CD1c-positive myeloid dendritic cell (primary cell): Measurements from ENCODE around the gene PI4K2A.

ENCODE experiments used
- DNase-seq: peaks from one replicate; pipeline ENCODE4 v3.0.0-alpha.2; 2016; ENCODE audit errors: extremely low spot score

PI4K2A gene

DNA sequence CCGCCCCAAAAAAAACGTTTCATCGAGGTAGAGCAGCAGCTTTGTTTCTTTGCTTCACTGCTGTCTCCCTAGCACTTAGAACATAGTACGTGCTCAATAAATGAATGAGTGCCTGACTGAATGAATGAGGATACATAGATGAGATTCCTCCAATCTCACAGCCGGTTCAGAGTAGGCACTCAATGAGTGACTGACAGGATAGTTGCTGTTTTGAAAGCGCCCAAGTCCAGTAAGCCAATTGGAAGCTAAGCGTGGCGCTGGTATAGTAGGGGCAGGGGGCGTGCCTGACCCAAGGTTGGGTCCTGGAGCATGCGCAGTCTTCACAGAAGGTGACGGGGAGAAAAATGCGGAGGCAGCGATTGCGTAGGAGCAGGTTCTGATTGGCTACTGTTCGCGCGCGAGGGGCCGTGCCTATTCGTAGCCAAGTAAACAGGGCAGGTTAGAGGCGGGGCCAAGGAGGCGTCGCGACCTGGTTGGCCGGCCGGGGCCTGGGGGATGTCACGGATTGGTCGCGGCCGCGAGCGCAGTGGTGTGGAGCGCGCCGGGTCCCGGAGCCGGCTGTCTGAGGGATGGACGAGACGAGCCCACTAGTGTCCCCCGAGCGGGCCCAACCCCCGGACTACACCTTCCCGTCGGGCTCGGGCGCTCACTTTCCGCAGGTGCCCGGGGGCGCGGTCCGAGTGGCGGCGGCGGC is at the start of gene PI4K2A:
TSS of gene PI4K2A (plus strand) at position 498 of the 694 bp plus-strand sequence. CDS start at position 570, 72 bp downstream.
- DNase-seq: peak; percentile 100

DNA sequence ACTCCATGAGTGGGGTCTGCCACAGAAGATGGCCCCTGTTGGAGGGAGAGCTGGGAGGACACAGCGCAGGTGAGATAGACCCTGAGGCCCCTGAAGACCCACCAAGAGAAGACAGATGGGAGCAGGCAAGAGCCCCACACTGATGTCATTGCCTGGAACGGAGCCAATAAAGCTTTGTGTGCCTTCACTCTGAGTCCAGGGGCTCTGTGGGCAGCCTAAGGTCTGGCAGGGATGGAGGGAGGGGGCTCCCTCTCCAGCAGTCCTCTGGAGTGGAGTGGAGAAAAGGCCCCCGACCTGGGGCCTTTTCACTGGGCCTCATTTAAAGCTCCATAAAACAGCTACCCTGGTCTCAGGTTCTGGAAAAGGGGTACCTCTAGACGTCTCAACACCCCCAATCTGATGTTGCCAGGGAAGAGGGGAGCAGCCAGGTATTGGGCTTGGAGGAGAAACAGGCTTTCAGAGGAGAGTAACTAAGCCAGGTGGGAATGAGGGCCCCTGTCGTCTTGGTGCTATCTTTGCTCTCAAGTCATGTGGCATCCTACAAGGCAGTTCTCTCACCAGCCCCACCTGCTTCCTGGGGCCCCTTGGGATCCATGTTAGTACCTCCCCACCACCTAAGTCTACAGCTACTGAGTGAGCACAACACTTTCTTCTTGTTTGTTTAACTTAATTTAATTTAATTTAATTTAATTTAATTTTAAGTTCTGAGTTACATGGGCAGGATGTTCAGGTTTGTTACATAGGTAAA is 49.5 kb upstream of the PI4K2A start:
- DNase-seq: no peak

DNA sequence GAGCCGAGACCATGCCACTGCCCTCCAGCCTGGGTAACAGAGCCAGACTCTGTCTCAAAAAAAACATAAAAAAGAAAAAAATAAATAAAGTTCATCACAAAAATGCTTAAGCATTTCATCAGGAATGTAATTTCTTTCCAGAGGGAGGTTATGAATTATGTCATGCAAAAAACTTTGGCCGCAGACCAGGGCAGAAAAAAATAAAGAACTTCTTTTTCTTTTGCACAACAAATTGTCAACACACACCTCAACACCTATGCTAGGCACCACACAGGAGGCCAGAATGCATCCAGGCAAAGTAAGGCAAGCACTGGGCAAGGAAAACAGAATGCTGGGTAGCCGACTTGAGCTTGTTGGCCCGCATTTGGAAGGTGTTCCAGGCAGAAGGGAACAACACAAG is 47.0 kb upstream of the PI4K2A start:
- no peak for DNase-seq

DNA sequence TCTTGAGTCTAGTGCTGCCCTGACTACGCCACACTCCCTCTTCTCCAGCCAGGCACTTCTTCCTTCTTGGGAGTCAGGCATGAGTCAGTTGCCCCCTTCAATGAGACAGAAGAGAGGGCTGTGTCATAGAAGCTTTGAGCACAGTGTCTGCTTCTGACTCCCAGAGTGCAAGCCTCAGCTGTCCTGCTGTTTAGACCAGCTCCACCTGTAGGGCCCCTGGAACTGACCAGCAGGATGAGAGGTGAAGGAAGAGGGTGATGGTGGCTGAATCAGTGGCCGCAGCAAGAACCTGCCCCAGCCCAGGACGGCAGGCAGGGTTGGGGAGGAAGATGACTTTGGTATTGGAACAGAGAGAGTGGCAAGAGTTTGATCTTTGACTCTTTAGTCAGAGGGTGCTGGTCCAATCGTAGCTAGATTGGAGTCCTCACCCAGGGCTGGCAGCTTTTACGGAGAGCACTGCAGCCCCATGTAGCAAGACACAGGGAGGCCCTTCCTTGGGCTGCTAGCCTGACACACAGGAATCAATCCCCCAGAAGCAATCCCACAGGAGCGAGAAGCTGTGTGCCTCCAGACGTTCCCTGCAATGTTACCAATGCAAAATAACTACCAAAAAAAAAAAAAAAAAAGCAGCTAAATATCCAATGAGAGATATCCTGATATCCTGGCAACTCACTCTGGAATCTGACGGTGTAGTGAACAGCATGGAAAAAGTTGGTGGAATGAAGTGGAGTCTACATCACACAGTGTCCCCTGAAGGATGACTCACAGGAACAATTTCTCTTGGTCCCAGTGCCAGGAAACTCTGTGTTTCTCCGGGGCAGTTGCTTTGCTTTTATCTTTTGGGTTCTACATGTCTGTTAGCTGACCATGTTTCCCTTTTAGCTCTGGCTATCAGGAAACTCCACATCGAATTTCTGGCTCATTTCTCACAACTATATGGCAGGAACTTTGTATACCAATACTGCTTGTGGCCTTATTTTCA is 44.1 kb upstream of the PI4K2A start:
- no peak for DNase-seq

DNA sequence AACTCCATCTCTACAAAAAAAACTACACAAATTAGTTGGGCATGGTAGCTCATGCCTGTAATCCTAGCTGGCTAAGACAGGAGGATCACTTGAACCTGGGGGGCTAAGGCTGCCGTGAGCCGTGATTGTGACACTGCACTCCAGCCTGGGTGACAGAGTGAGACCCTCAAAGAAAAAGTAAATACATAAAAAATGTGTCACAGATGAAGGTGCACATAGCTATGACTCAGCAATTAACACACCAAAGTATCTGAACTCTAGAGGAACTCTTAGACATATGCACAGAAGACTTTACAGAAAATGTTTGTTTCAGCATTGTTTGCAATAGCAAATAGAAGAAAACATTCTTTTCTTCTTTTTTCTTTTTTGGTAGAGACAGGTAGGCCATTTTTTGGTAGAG is 42.7 kb upstream of the PI4K2A start:
- no peak for DNase-seq

DNA sequence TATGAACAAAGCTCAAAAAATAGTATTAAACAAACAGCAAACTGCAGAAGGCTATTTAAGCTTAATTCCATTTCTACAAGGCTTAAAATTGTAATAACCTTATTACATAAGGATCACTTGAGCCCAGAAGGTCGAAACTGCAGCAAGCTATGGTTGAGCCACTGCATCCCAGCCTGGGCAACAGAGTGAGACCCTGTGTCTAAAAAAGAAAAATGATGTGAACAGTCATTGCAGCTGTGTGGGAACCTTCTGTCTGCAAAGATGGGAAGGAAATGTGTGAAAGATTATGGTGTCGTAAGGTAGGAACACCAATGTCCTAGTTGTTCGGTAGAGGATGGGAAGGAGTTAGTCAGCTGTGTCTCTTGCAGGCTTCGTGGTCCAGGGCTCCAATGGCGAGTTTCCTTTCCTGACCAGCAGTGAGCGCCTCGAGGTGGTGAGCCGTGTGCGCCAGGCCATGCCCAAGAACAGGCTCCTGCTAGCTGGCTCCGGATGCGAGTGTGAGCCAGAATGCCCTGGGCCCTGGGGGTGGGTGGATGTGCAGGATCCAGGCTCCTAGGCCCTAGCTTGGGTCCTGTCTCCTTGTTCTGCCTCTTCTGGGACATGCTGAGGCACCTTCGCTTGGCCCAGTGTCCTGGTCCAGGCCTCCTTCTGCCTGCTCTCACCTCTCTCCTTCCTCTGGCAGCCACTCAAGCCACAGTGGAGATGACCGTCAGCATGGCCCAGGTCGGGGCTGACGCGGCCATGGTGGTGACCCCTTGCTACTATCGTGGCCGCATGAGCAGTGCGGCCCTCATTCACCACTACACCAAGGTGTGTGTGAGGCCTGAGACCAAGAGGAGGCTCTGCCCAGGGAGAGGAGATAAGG is 41.8 kb upstream of the PI4K2A start:
- DNase-seq: no peak

DNA sequence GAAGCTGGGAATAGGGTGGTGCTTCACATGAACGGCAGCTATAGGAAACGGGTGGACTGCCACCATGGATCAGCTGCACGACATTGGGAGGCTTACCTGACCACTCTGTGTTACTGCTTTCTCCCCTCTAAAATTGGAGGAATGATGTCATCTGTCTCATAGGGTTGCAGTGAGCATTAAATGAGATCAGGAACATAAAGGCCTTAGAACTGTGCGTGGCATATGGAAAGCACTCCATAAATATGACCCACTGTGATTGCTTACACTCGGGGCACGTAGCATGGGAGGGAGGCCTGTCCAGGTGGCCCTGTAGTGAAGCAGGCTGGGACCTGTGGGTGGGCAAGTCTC is 41.2 kb upstream of the PI4K2A start:
- DNase-seq: no peak

DNA sequence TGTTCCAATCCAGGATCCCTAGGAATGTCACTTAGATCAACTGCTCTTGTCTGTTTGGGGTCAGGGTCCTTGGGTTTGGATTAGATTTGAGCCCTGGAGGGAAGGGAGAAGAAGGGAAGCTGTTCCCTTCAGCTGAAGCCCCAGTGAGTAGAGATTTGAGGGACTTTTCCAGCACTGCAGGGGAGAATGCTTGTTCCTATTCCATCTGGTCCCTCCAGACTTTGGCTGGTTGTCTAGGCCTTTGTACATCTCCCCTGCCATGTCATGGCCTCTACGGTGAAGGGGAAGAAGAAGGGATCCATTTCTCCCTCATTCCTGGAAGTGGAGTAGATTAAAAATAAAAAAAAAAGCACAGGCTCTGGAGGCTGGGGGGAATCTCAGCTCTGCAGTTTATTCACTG is 39.9 kb upstream of the PI4K2A start:
- no peak for DNase-seq

DNA sequence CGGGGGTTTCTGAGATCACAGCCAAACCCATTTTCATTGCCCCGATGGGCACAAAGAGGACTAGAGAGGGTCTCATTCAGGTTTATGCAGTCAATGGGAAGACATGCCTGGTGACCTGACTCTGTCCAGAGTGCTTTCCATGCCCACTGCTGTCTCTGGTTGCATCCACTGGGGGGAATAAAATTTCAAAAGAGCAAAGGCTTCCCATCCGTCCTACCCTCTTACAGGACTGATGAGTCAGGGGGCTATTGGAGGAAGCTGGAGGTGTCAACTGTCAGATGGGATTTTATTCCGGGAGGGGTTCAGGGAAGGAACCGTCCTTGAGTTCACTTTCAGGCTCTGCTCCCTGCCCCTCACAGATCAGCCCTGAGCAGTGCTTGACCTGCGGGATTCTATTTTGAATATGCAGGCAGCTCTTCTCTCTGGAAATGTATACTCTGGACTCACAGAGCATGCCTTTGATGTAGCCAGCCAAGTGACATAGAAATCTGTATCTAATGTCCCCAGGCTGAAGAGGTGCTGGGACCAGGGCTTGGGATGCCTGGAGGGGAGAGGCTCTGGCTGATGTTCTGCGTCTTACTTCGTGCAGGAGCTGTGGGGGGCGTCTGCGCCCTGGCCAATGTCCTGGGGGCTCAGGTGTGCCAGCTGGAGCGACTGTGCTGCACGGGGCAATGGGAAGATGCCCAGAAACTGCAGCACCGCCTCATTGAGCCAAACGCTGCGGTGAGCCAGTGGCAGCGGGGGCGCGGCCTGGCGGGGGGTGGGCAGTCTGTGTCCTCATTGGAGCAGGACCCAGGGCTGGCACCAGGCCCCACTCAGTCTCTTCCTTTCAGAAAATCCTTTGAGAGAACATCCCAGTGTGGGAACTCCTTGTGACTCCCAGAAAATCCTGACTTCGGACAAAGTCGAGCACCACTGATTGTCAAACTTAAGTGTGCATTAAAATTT is 38.9 kb upstream of the PI4K2A start:
- no peak for DNase-seq

DNA sequence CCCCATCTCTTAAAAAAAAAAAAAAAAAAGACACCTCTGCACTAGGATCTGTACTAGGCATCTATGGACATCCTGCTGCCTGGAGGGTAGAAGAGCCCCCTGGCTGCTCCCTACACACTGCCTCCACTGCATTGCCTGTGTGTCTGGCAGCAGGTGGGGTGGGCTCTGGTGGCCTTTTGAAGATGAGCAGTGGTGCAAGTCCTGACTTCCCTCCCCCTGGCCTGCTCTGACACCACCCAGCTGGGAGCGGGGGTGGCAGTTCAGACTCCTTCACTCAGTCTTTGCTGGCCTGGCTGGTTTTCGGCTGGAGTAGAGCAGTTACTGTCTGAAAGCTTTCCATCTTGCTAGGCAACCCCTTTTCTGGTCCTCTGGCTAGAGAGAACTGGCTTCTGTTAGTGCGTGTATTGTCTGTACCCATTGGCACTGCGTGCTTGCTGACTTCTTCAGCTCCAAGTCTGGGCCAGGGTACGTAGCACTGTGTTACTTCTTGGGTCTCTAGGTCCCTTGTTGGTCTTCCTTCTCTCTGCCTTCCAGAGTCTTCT is 33.3 kb upstream of the PI4K2A start:
- DNase-seq: no peak

DNA sequence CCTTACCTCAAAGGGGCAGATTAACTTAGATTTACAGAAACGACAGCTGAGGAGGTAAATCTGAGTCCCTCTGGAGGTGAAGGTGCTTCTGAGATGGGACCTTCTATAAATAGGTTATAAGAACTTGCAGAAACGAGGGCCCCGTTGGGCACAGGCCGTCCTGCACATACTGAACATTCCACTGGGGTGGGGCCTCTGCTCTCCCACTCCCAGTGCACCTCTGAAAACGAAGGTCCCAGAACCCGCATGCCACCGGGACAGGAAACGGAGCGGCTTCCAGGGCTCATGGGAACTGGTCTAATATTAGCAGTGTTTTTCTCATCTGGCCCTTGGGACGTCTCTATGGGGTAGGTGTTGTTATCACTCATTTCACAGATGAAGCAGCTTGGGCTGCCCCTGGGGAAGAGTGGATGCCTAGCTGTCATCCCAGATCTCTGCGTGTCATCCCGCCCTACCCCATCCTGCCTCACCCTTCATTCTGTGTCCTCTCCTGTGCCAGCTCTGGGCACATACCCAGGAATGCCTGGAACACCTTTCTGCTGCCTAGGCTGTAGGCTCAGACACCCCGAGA is 31.4 kb upstream of the PI4K2A start:
- no peak for DNase-seq

DNA sequence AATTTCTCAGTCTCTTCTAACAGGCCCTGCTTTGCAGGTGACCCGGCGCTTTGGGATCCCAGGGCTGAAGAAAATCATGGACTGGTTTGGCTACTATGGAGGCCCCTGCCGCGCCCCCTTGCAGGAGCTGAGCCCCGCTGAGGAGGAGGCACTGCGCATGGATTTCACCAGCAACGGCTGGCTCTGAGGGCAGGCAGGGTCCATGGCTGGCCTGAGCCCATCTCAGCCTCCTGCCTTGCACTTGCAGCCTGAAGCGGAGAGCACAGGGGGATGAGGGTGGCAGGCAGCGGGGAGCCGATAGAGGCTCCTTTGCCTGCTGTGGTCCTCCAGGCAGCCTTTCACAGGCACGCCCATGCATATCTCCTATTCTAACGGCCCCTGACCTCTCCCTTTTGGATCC is 29.0 kb upstream of the PI4K2A start:
- DNase-seq: no peak

DNA sequence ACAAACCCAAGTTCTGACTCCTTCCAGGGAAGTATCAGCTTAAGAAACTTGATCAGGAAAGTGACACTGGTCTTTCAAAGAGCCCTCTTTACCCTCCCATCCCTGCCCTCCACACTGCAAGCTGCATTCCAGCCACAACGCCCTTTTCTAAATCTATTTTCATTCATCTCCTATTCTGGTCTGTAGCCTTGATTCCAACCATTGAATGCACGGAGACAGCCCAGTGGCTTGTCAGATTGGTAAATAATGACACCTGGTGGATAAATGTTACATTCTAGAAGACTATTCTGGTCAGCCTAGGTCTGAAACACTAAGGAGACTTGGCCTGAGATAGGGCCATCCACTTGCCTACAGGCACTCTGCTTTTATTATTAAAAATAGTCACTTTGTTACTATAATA is 28.1 kb upstream of the PI4K2A start:
- DNase-seq: peak; percentile 24

DNA sequence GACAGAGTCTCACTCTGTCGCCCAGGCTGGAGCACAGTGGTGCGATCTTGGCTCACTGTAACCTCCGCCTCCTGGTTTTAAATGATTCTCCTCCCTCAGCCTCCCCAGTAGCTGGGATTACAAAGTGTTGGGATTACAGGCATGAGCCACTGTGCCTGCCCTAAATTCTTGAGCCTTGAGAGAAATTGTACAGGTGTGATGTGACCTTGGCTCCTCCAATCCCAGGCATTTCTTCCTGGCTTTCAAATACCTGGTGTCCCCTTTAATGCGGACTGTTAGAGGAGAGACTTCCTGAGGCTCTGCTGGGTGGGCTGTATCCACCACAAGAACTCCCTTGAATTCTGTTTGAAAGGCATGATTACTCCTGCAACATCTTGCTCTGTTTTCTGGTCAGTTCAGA is 22.2 kb upstream of the PI4K2A start:
- no peak for DNase-seq

DNA sequence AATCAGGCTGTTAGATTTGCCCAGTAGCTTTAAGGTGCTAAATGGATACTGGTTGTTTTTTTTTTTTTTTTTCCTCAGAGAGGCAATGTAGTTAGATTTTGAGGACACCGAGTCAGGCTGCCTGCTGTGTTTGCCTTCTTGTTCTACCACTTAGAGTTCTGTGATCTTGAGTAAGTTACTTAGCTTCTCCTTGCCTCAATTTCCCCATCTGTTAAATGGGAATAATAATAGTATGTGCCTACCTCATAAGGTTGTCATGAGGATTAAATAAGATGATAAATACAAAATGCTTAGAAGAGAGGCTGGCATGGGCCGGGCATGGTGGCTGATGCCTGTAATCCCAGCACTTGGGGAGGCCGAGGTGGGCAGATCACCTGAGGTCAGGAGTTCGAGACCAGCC is 21.7 kb upstream of the PI4K2A start:
- no peak for DNase-seq

DNA sequence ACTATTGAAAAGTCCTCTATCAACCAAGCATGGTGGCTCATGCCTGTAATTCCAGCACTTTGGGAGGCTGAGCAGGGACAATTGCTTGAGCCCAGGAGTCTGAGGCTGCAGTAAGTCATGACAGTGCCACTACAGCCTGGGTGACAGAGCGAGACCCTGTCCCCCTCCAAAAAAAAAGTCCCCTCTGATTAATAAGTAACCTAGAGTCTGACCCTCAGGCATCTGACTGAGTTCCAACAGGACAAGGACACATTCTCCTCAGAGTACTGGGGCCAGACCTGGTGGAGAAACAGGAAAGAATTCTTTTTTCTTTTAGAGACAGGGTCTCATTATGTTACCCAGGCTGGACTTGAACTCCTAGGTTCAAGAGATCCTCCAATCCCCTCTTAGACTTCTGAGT is 17.2 kb upstream of the PI4K2A start:
- DNase-seq: no peak

DNA sequence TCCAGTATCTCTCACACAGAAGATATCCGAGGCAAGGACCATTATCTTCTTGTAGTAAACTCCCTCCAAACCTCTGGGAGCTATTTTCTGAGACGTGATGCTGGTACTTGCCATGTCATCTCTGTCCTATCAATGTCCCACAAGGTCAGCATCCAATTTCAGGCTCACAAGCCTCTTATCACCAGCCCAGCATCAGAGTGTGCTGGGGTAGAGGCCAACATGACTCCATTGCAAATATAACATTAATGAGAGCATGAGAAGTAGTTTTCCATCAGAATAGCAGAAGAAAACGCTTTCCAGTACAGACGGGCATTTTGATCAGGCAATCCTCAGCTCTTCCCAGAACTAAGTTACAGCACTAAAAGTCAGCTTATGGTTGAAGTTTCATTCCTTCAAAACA is 12.7 kb upstream of the PI4K2A start:
- no peak for DNase-seq

DNA sequence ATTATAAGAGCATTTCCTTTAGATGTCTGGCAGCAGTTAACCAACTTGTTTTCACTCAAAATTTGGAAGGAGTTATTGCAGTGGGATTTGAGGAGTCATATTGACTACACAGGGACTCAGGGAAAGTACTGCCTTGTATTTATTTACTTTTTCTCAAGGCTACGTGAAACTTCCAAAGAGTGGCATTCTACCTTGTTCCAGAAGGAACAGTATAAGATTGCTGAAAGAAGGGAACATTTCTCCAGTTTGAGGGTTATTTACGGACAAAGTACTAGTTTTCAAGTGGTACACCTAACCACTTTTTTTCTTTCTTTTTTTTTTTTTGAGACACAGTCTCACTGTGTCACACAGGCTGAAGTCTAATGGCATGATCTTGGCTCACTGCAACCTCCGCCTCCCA is 12.2 kb upstream of the PI4K2A start:
- no peak for DNase-seq

DNA sequence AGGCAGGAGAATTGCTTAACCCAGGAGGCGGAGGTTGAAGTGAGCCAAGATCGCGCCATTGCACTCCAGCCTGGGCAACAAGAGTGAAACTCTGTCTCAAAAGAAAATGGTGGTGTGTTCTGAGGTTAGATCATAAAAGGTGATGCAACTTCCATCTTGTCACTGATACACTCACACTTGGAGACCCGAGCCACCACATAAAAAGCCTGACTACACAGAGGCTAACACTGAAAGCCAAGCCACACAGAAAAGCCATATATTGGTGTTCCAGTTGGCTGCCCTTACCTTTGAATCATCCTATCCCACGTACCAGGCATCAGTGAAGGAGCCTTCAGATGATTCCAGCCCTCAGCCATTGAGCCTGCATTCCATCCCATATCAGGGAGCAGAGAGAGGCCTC is 11.2 kb upstream of the PI4K2A start:
- no peak for DNase-seq

DNA sequence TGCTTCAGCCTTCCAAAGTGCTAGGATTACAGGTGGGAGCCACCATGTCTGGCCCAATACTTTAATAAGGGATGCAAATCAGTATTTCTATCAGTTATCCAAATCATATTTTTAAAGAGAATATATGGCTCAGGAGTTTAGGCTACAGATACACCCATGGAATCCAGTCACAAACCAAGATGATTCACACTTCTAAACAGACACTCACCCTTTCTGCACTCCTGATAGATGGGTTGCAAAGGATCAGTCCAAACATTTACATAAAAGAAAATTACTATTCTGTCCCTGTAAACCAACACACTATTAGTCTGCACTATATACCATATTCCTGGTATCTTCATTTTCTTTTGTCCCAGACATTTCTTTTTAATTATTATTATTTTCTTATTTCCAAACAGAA is 9.4 kb upstream of the PI4K2A start:
- no peak for DNase-seq
